Immature natural killer cell (primary cell): ENCODE data around the gene SLC47A1. TPM values are rescaled to one million over a fixed set of nuclear protein-coding genes. Genes with fewer than 3 reads are reported as not detected.

Source experiments
- DNase-seq, 3 donors: peaks; one replicate each; pipeline ENCODE4 v3.0.0; 2022; ENCODE audit warnings: mixed read lengths in 1 of 3
- H3K27ac Mint-ChIP-seq, 6 donors: one replicate each; pipeline ENCODE4 v1.8.0; 2020; ENCODE audit warnings: mixed read lengths in 6 of 6, mild to moderate bottlenecking in 5 of 6, inconsistent platforms in 4 of 6, moderate library complexity in 3 of 6
- H3K27me3 Mint-ChIP-seq, 3 donors: one replicate each; pipeline ENCODE4 v1.8.0; 2020 to 2021; ENCODE audit warnings: low read depth in 3 of 3, mild to moderate bottlenecking in 3 of 3, mixed read lengths in 3 of 3, moderate library complexity in 3 of 3, inconsistent platforms in 1 of 3
- H3K36me3 Mint-ChIP-seq, 3 donors: one replicate each; pipeline ENCODE4 v1.8.0; 2020; ENCODE audit warnings: mixed read lengths in 3 of 3, inconsistent platforms in 2 of 3, mild to moderate bottlenecking in 2 of 3
- H3K4me1 Mint-ChIP-seq, 2 donors: one replicate each; pipeline ENCODE4 v1.8.0; 2020; ENCODE audit warnings: inconsistent platforms in 2 of 2, mild to moderate bottlenecking in 2 of 2, mixed read lengths in 2 of 2, moderate library complexity in 1 of 2
- H3K4me3 Mint-ChIP-seq, 5 donors: one replicate each; pipeline ENCODE4 v1.8.0; 2020; ENCODE audit warnings: mild to moderate bottlenecking in 5 of 5, mixed read lengths in 5 of 5, inconsistent platforms in 3 of 5, moderate library complexity in 3 of 5
- H3K9me3 Mint-ChIP-seq, 6 donors: one replicate each; pipeline ENCODE4 v1.8.0; 2020; ENCODE audit warnings: mild to moderate bottlenecking in 6 of 6, mixed read lengths in 6 of 6, inconsistent platforms in 4 of 6, moderate library complexity in 3 of 6
- polyA plus RNA-seq, 3 donors: library from polyadenylated mRNA; unstranded; fragments of 300-500 nt; fragmentation: Illumina TruSeq; gene quantifications; one replicate each; pipeline ENCODE4 v1.2.3, GENCODE V29; 2021

Gene SLC47A1
- polyA plus RNA-seq, 3 donors from 2014 or later: 0.14 TPM; not detected in 2

- Mint-ChIP-seq H3K36me3 (no peaks in the 10 kb centered on the region), H3K4me3 (no peak overlapping the region), H3K27me3 (peaks cover 5 to 17% (median 8%) of the 10 kb centered on the region in 3 donors), H3K4me1 (no peaks in the 10 kb centered on the region), H3K27ac (no peak overlapping the region), H3K9me3 (no peaks in the 10 kb centered on the region)
- no peak for DNase-seq
Observed at GRCh38 chr17:19554393-19554792, 20.7 kb downstream of the SLC47A1 start.

- Mint-ChIP-seq H3K4me3 (no peak overlapping the region), H3K4me1 (no peaks in the 10 kb centered on the region), H3K27ac (no peak overlapping the region), H3K27me3 (peaks cover 4 to 17% (median 6%) of the 10 kb centered on the region in 3 donors), H3K36me3 (no peaks in the 10 kb centered on the region), H3K9me3 (no peaks in the 10 kb centered on the region)
- DNase-seq: no peak
Observed at GRCh38 chr17:19555746-19556145, 22.1 kb downstream of the SLC47A1 start.

GRCh38 chr17:19558946-19559345 lies 25.3 kb downstream of the SLC47A1 start:
- no peak for DNase-seq
- H3K4me3 Mint-ChIP-seq: no peak overlapping the region
- H3K27me3 Mint-ChIP-seq: peaks cover 4 to 12% (median 4%) of the 10 kb centered on the region in 3 donors
- no peaks in the 10 kb centered on the region for H3K36me3 Mint-ChIP-seq
- H3K4me1 Mint-ChIP-seq: no peaks in the 10 kb centered on the region
- H3K27ac Mint-ChIP-seq: no peak overlapping the region
- no peaks in the 10 kb centered on the region for H3K9me3 Mint-ChIP-seq

GRCh38 chr17:19561697-19562318 lies 28.2 kb downstream of the SLC47A1 start:
- Mint-ChIP-seq H3K27me3 (peaks cover under 1 to 4% (median 4%) of the 10 kb centered on the region in 3 donors), H3K36me3 (no peaks in the 10 kb centered on the region), H3K4me1 (no peaks in the 10 kb centered on the region), H3K27ac (no peak overlapping the region), H3K9me3 (no peaks in the 10 kb centered on the region), H3K4me3 (no peak overlapping the region)
- DNase-seq: no peak

GRCh38 chr17:19565817-19566575 lies 32.3 kb downstream of the SLC47A1 start:
- Mint-ChIP-seq H3K27me3 (peaks cover 4% of the 10 kb centered on the region in 3 donors), H3K4me3 (no peak overlapping the region), H3K4me1 (no peaks in the 10 kb centered on the region), H3K27ac (no peak overlapping the region), H3K9me3 (no peaks in the 10 kb centered on the region), H3K36me3 (no peaks in the 10 kb centered on the region)
- DNase-seq: no peak

GRCh38 chr17:19567216-19568015 lies 33.8 kb downstream of the SLC47A1 start:
- H3K4me3 Mint-ChIP-seq: no peak overlapping the region
- H3K36me3 Mint-ChIP-seq: no peaks in the 10 kb centered on the region
- H3K27ac Mint-ChIP-seq: no peak overlapping the region
- H3K9me3 Mint-ChIP-seq: no peaks in the 10 kb centered on the region
- H3K4me1 Mint-ChIP-seq: no peaks in the 10 kb centered on the region
- DNase-seq: no peak
- H3K27me3 Mint-ChIP-seq: peaks cover 2 to 4% (median 4%) of the 10 kb centered on the region in 3 donors

- Mint-ChIP-seq H3K9me3 (no peaks in the 10 kb centered on the region), H3K36me3 (no peaks in the 10 kb centered on the region), H3K27me3 (peaks cover 0 to 4% (median 4%) of the 10 kb centered on the region in 3 donors), H3K4me1 (no peaks in the 10 kb centered on the region), H3K27ac (no peak overlapping the region), H3K4me3 (no peak overlapping the region)
- no peak for DNase-seq
Observed at GRCh38 chr17:19568016-19568350, 34.3 kb downstream of the SLC47A1 start.

GRCh38 chr17:19569785-19570543 lies 36.3 kb downstream of the SLC47A1 start:
- Mint-ChIP-seq H3K4me3 (no peak overlapping the region), H3K27ac (no peak overlapping the region), H3K27me3 (peaks cover 0 to 4% (median 3%) of the 10 kb centered on the region in 3 donors), H3K9me3 (peaks cover 0 to 1% (median 0%) of the 10 kb centered on the region in 6 donors), H3K4me1 (no peaks in the 10 kb centered on the region), H3K36me3 (no peaks in the 10 kb centered on the region)
- no peak for DNase-seq

- H3K9me3 Mint-ChIP-seq: peaks cover 0 to 1% (median 0%) of the 10 kb centered on the region in 6 donors
- no peak overlapping the region for H3K27ac Mint-ChIP-seq
Observed at GRCh38 chr17:19570544-19571062, 36.9 kb downstream of the SLC47A1 start.

GRCh38 chr17:19573075-19573474 lies 39.4 kb downstream of the SLC47A1 start:
- Mint-ChIP-seq H3K9me3 (peaks cover 0 to 1% (median 0%) of the 10 kb centered on the region in 6 donors), H3K36me3 (no peaks in the 10 kb centered on the region), H3K4me1 (no peaks in the 10 kb centered on the region), H3K27ac (no peak overlapping the region), H3K4me3 (no peak overlapping the region), H3K27me3 (peaks cover under 1 to 6% (median 4%) of the 10 kb centered on the region in 3 donors)
- no peak for DNase-seq

More at GRCh38 chr17:19570544-19571062, 36.9 kb downstream of the SLC47A1 start:
- Mint-ChIP-seq H3K36me3 (no peaks in the 10 kb centered on the region), H3K4me1 (no peaks in the 10 kb centered on the region), H3K4me3 (no peak overlapping the region), H3K27me3 (peaks cover 0 to 5% (median 4%) of the 10 kb centered on the region in 3 donors)
- DNase-seq: no peak

- Mint-ChIP-seq H3K27me3 (peaks cover 5 to 13% (median 7%) of the 10 kb centered on the region in 3 donors), H3K4me1 (no peaks in the 10 kb centered on the region), H3K27ac (no peak overlapping the region), H3K4me3 (no peak overlapping the region), H3K36me3 (no peaks in the 10 kb centered on the region), H3K9me3 (peaks cover 0 to 1% (median 0%) of the 10 kb centered on the region in 6 donors)
- no peak for DNase-seq
Observed at GRCh38 chr17:19574956-19575355, 41.3 kb downstream of the SLC47A1 start.

GRCh38 chr17:19578545-19578944 lies 44.9 kb downstream of the SLC47A1 start:
- peaks cover 5 to 19% (median 5%) of the 10 kb centered on the region in 3 donors for H3K27me3 Mint-ChIP-seq
- no peak for DNase-seq
- no peaks in the 10 kb centered on the region for H3K36me3 Mint-ChIP-seq
- H3K9me3 Mint-ChIP-seq: peaks cover 0 to 1% (median 0%) of the 10 kb centered on the region in 6 donors
- no peak overlapping the region for H3K27ac Mint-ChIP-seq
- peaks cover 0 to 1% of the 10 kb centered on the region in 2 donors for H3K4me1 Mint-ChIP-seq
- H3K4me3 Mint-ChIP-seq: no peak overlapping the region

- H3K4me1 Mint-ChIP-seq: peaks cover 0 to 1% of the 10 kb centered on the region in 2 donors
- H3K36me3 Mint-ChIP-seq: no peaks in the 10 kb centered on the region
- no peak overlapping the region for H3K27ac Mint-ChIP-seq
- peaks cover 0 to 1% (median 0%) of the 10 kb centered on the region in 6 donors for H3K9me3 Mint-ChIP-seq
- H3K4me3 Mint-ChIP-seq: no peak overlapping the region
- DNase-seq: no peak
- peaks cover 5 to 18% (median 7%) of the 10 kb centered on the region in 3 donors for H3K27me3 Mint-ChIP-seq
Observed at GRCh38 chr17:19579192-19579761, 45.6 kb downstream of the SLC47A1 start.
